ENCODE measurements around the gene CBX8.
A peak's percentile ranks its signal among the peaks of the same experiment; 100 is the strongest.

Gene CBX8

GRCh38 chr17:79786930-79787643, 9.8 kb downstream of the CBX8 start:
- Histone ChIP-seq H3K9me3 (ENCODE audit: control insufficient read depth, insufficient read depth, low read depth, low read length) (no peaks in the 10 kb centered on the region), H3K27ac (ENCODE audit: low read depth, low read length) (no peak overlapping the region), H3K4me1 (ENCODE audit: control insufficient read depth, insufficient read depth, low read length) (peaks cover 33% of the 10 kb centered on the region), H3K9ac (ENCODE audit: low read length) (no peak overlapping the region), H3K4me3 (ENCODE audit: low read depth, low read length) (no peak overlapping the region), H3K27me3 (ENCODE audit: control insufficient read depth, insufficient read depth, low read length) (peaks cover 55% of the 10 kb centered on the region), H3K36me3 (ENCODE audit: control insufficient read depth, insufficient read depth, low read length) (peaks cover 39% of the 10 kb centered on the region)

GRCh38 chr17:79785900-79786810, 10.7 kb downstream of the CBX8 start:
- Histone ChIP-seq H3K27ac (ENCODE audit: low read depth, low read length) (no peak overlapping the region), H3K9me3 (ENCODE audit: control insufficient read depth, insufficient read depth, low read depth, low read length) (no peaks in the 10 kb centered on the region), H3K4me3 (ENCODE audit: low read depth, low read length) (no peak overlapping the region), H3K36me3 (ENCODE audit: control insufficient read depth, insufficient read depth, low read length) (peaks cover 49% of the 10 kb centered on the region), H3K9ac (ENCODE audit: low read length) (no peak overlapping the region), H3K27me3 (ENCODE audit: control insufficient read depth, insufficient read depth, low read length) (peaks cover 46% of the 10 kb centered on the region), H3K4me1 (ENCODE audit: control insufficient read depth, insufficient read depth, low read length) (peaks cover 33% of the 10 kb centered on the region)

- Histone ChIP-seq H3K9me3 (ENCODE audit: control insufficient read depth, insufficient read depth, low read depth, low read length) (no peaks in the 10 kb centered on the region), H3K4me3 (ENCODE audit: low read depth, low read length) (no peak overlapping the region), H3K36me3 (ENCODE audit: control insufficient read depth, insufficient read depth, low read length) (peaks cover 58% of the 10 kb centered on the region)
Observed at GRCh38 chr17:79785017-79785899, 11.6 kb downstream of the CBX8 start.

GRCh38 chr17:79784353-79785016, 12.4 kb downstream of the CBX8 start:
- H3K4me1 ChIP-seq (ENCODE audit: control insufficient read depth, insufficient read depth, low read length) = peaks cover 25% of the 10 kb centered on the region
- no peak overlapping the region for H3K4me3 ChIP-seq (ENCODE audit: low read depth, low read length)
- no peaks in the 10 kb centered on the region for H3K9me3 ChIP-seq (ENCODE audit: control insufficient read depth, insufficient read depth, low read depth, low read length)
- H3K9ac ChIP-seq (ENCODE audit: low read length) = no peak overlapping the region
- H3K27ac ChIP-seq (ENCODE audit: low read depth, low read length) = no peak overlapping the region
- peaks cover 29% of the 10 kb centered on the region for H3K27me3 ChIP-seq (ENCODE audit: control insufficient read depth, insufficient read depth, low read length)
- peaks cover 65% of the 10 kb centered on the region for H3K36me3 ChIP-seq (ENCODE audit: control insufficient read depth, insufficient read depth, low read length)

More at GRCh38 chr17:79785017-79785899, 11.6 kb downstream of the CBX8 start:
- Histone ChIP-seq H3K9ac (ENCODE audit: low read length) (no peak overlapping the region), H3K27ac (ENCODE audit: low read depth, low read length) (no peak overlapping the region), H3K4me1 (ENCODE audit: control insufficient read depth, insufficient read depth, low read length) (peaks cover 26% of the 10 kb centered on the region), H3K27me3 (ENCODE audit: control insufficient read depth, insufficient read depth, low read length) (peaks cover 37% of the 10 kb centered on the region)

GRCh38 chr17:79783891-79784290, 13.0 kb downstream of the CBX8 start:
- Histone ChIP-seq H3K9me3 (ENCODE audit: control insufficient read depth, insufficient read depth, low read depth, low read length) (no peaks in the 10 kb centered on the region), H3K4me1 (ENCODE audit: control insufficient read depth, insufficient read depth, low read length) (peaks cover 26% of the 10 kb centered on the region), H3K4me3 (ENCODE audit: low read depth, low read length) (no peak overlapping the region), H3K27me3 (ENCODE audit: control insufficient read depth, insufficient read depth, low read length) (peaks cover 24% of the 10 kb centered on the region), H3K36me3 (ENCODE audit: control insufficient read depth, insufficient read depth, low read length) (peaks cover 65% of the 10 kb centered on the region), H3K9ac (ENCODE audit: low read length) (no peak overlapping the region), H3K27ac (ENCODE audit: low read depth, low read length) (no peak overlapping the region)

GRCh38 chr17:79781736-79782575, 14.9 kb downstream of the CBX8 start:
- Histone ChIP-seq H3K27ac (ENCODE audit: low read depth, low read length) (no peak overlapping the region), H3K36me3 (ENCODE audit: control insufficient read depth, insufficient read depth, low read length) (peaks cover 65% of the 10 kb centered on the region)

GRCh38 chr17:79781012-79781650, 15.7 kb downstream of the CBX8 start:
- H3K9ac ChIP-seq (ENCODE audit: low read length) = no peak overlapping the region

More at GRCh38 chr17:79781736-79782575, 14.9 kb downstream of the CBX8 start:
- H3K4me1 ChIP-seq (ENCODE audit: control insufficient read depth, insufficient read depth, low read length) = peaks cover 21% of the 10 kb centered on the region
- no peak overlapping the region for H3K9ac ChIP-seq (ENCODE audit: low read length)
- no peak overlapping the region for H3K4me3 ChIP-seq (ENCODE audit: low read depth, low read length)
- no peaks in the 10 kb centered on the region for H3K9me3 ChIP-seq (ENCODE audit: control insufficient read depth, insufficient read depth, low read depth, low read length)
- peaks cover 4% of the 10 kb centered on the region for H3K27me3 ChIP-seq (ENCODE audit: control insufficient read depth, insufficient read depth, low read length)

GRCh38 chr17:79779661-79780365, 17.1 kb downstream of the CBX8 start:
- peaks cover 6% of the 10 kb centered on the region for H3K27me3 ChIP-seq (ENCODE audit: control insufficient read depth, insufficient read depth, low read length)
- H3K4me3 ChIP-seq (ENCODE audit: low read depth, low read length) = peak overlapping the region; percentile 69
- H3K9me3 ChIP-seq (ENCODE audit: control insufficient read depth, insufficient read depth, low read depth, low read length) = no peaks in the 10 kb centered on the region
- H3K27ac ChIP-seq (ENCODE audit: low read depth, low read length) = no peak overlapping the region
- H3K9ac ChIP-seq (ENCODE audit: low read length) = no peak overlapping the region
- H3K4me1 ChIP-seq (ENCODE audit: control insufficient read depth, insufficient read depth, low read length) = peaks cover 27% of the 10 kb centered on the region
- H3K36me3 ChIP-seq (ENCODE audit: control insufficient read depth, insufficient read depth, low read length) = peaks cover 53% of the 10 kb centered on the region

More at GRCh38 chr17:79781012-79781650, 15.7 kb downstream of the CBX8 start:
- H3K27ac ChIP-seq (ENCODE audit: low read depth, low read length) = no peak overlapping the region
- peaks cover 21% of the 10 kb centered on the region for H3K4me1 ChIP-seq (ENCODE audit: control insufficient read depth, insufficient read depth, low read length)
- no peaks in the 10 kb centered on the region for H3K9me3 ChIP-seq (ENCODE audit: control insufficient read depth, insufficient read depth, low read depth, low read length)
- no peaks in the 10 kb centered on the region for H3K27me3 ChIP-seq (ENCODE audit: control insufficient read depth, insufficient read depth, low read length)
- peaks cover 65% of the 10 kb centered on the region for H3K36me3 ChIP-seq (ENCODE audit: control insufficient read depth, insufficient read depth, low read length)
- no peak overlapping the region for H3K4me3 ChIP-seq (ENCODE audit: low read depth, low read length)

- peaks cover 10% of the 10 kb centered on the region for H3K27me3 ChIP-seq (ENCODE audit: control insufficient read depth, insufficient read depth, low read length)
- H3K36me3 ChIP-seq (ENCODE audit: control insufficient read depth, insufficient read depth, low read length) = peaks cover 46% of the 10 kb centered on the region
- peak overlapping the region; percentile 69 for H3K4me3 ChIP-seq (ENCODE audit: low read depth, low read length)
- peak overlapping the region; percentile 51 for H3K9ac ChIP-seq (ENCODE audit: low read length)
- no peak overlapping the region for H3K27ac ChIP-seq (ENCODE audit: low read depth, low read length)
- H3K4me1 ChIP-seq (ENCODE audit: control insufficient read depth, insufficient read depth, low read length) = peaks cover 31% of the 10 kb centered on the region
- H3K9me3 ChIP-seq (ENCODE audit: control insufficient read depth, insufficient read depth, low read depth, low read length) = no peaks in the 10 kb centered on the region
Observed at GRCh38 chr17:79779084-79779529, 17.8 kb downstream of the CBX8 start.
